ENCODE results near the gene FDX2.

The FDX2 gene

GRCh38 chr19:10321417-10321797 is 5.6 kb upstream of the FDX2 start:
- Mint-ChIP-seq H3K36me3 (ENCODE audit: low read depth) (peaks cover 15% of the 10 kb centered on the region), H3K4me1 (ENCODE audit: low read depth) (no peaks in the 10 kb centered on the region), H3K27ac (no peak overlapping the region), H3K9me3 (no peaks in the 10 kb centered on the region), H3K4me3 (no peak overlapping the region), H3K27me3 (ENCODE audit: low read depth) (no peaks in the 10 kb centered on the region)

- Mint-ChIP-seq H3K36me3 (ENCODE audit: low read depth) (peaks cover 18% of the 10 kb centered on the region), H3K4me3 (no peak overlapping the region), H3K27me3 (ENCODE audit: low read depth) (no peaks in the 10 kb centered on the region)
Measured at GRCh38 chr19:10320602-10321416, 5.0 kb upstream of the FDX2 start.

GRCh38 chr19:10318807-10319682 is 3.2 kb upstream of the FDX2 start:
- no peak overlapping the region for H3K4me3 Mint-ChIP-seq
- H3K36me3 Mint-ChIP-seq (ENCODE audit: low read depth) = peaks cover 18% of the 10 kb centered on the region
- peaks cover 10% of the 10 kb centered on the region for H3K4me1 Mint-ChIP-seq (ENCODE audit: low read depth)
- H3K27me3 Mint-ChIP-seq (ENCODE audit: low read depth) = no peaks in the 10 kb centered on the region
- H3K9me3 Mint-ChIP-seq = no peaks in the 10 kb centered on the region
- no peak overlapping the region for H3K27ac Mint-ChIP-seq

More at GRCh38 chr19:10320602-10321416, 5.0 kb upstream of the FDX2 start:
- Mint-ChIP-seq H3K27ac (no peak overlapping the region), H3K4me1 (ENCODE audit: low read depth) (peaks cover 3% of the 10 kb centered on the region), H3K9me3 (no peaks in the 10 kb centered on the region)

GRCh38 chr19:10317857-10318462 is 2.1 kb upstream of the FDX2 start:
- Mint-ChIP-seq H3K9me3 (no peaks in the 10 kb centered on the region), H3K4me1 (ENCODE audit: low read depth) (peaks cover 10% of the 10 kb centered on the region), H3K36me3 (ENCODE audit: low read depth) (peaks cover 18% of the 10 kb centered on the region), H3K27me3 (ENCODE audit: low read depth) (no peaks in the 10 kb centered on the region), H3K27ac (no peak overlapping the region), H3K4me3 (no peak overlapping the region)

GRCh38 chr19:10317045-10317856 is 1.4 kb upstream of the FDX2 start:
- peaks cover 10% of the 10 kb centered on the region for H3K4me1 Mint-ChIP-seq (ENCODE audit: low read depth)

GRCh38 chr19:10316229-10317044 is 622 bp upstream of the FDX2 start:
- H3K36me3 Mint-ChIP-seq (ENCODE audit: low read depth) = peaks cover 13% of the 10 kb centered on the region
- no peaks in the 10 kb centered on the region for H3K27me3 Mint-ChIP-seq (ENCODE audit: low read depth)
- peak overlapping the region; percentile 67 for H3K4me3 Mint-ChIP-seq
- H3K4me1 Mint-ChIP-seq (ENCODE audit: low read depth) = peaks cover 10% of the 10 kb centered on the region
- no peaks in the 10 kb centered on the region for H3K9me3 Mint-ChIP-seq
- H3K27ac Mint-ChIP-seq = peak overlapping the region; percentile 75

More at GRCh38 chr19:10317045-10317856, 1.4 kb upstream of the FDX2 start:
- peaks cover 18% of the 10 kb centered on the region for H3K36me3 Mint-ChIP-seq (ENCODE audit: low read depth)
- H3K27me3 Mint-ChIP-seq (ENCODE audit: low read depth) = no peaks in the 10 kb centered on the region
- H3K27ac Mint-ChIP-seq = no peak overlapping the region
- H3K4me3 Mint-ChIP-seq = no peak overlapping the region
- H3K9me3 Mint-ChIP-seq = no peaks in the 10 kb centered on the region

- Mint-ChIP-seq H3K36me3 (ENCODE audit: low read depth) (no peaks in the 10 kb centered on the region), H3K27me3 (ENCODE audit: low read depth) (no peaks in the 10 kb centered on the region), H3K4me3 (no peak within 1 kb of the TSS), H3K27ac (no peak within 1 kb of the TSS), H3K4me1 (ENCODE audit: low read depth) (peaks cover 1% of the 10 kb centered on the region), H3K9me3 (no peaks in the 10 kb centered on the region)
Measured at GRCh38 chr19:10309423-10309822, 6.4 kb downstream of the FDX2 start, which contains the start of gene ZGLP1. Gene ZGLP1, minus strand, starts transcription at chr19:10309815.

GRCh38 chr19:10306327-10306726 is 9.5 kb downstream of the FDX2 start:
- Mint-ChIP-seq H3K4me1 (ENCODE audit: low read depth) (no peaks in the 10 kb centered on the region), H3K27me3 (ENCODE audit: low read depth) (peaks cover 4% of the 10 kb centered on the region), H3K9me3 (no peaks in the 10 kb centered on the region), H3K36me3 (ENCODE audit: low read depth) (no peaks in the 10 kb centered on the region), H3K4me3 (no peak overlapping the region), H3K27ac (no peak overlapping the region)

- no peaks in the 10 kb centered on the region for H3K4me1 Mint-ChIP-seq (ENCODE audit: low read depth)
Measured at GRCh38 chr19:10305139-10305806, 10.5 kb downstream of the FDX2 start.

GRCh38 chr19:10299545-10300458 is 16.0 kb downstream of the FDX2 start:
- peaks cover 25% of the 10 kb centered on the region for H3K27me3 Mint-ChIP-seq (ENCODE audit: low read depth)
- no peaks in the 10 kb centered on the region for H3K9me3 Mint-ChIP-seq
- H3K4me1 Mint-ChIP-seq (ENCODE audit: low read depth) = peaks cover 7% of the 10 kb centered on the region
- H3K27ac Mint-ChIP-seq = no peak overlapping the region
- peaks cover 1% of the 10 kb centered on the region for H3K36me3 Mint-ChIP-seq (ENCODE audit: low read depth)
- H3K4me3 Mint-ChIP-seq = no peak overlapping the region

More at GRCh38 chr19:10305139-10305806, 10.5 kb downstream of the FDX2 start:
- Mint-ChIP-seq H3K9me3 (no peaks in the 10 kb centered on the region), H3K36me3 (ENCODE audit: low read depth) (no peaks in the 10 kb centered on the region), H3K27me3 (ENCODE audit: low read depth) (peaks cover 4% of the 10 kb centered on the region), H3K4me3 (no peak overlapping the region), H3K27ac (no peak overlapping the region)

GRCh38 chr19:10295847-10296591 is 19.8 kb downstream of the FDX2 start:
- H3K27me3 Mint-ChIP-seq (ENCODE audit: low read depth) = peaks cover 59% of the 10 kb centered on the region
- H3K27ac Mint-ChIP-seq = peak overlapping the region; percentile 75
- H3K9me3 Mint-ChIP-seq = no peaks in the 10 kb centered on the region
- peak overlapping the region; percentile 84 for H3K4me3 Mint-ChIP-seq
- peaks cover 23% of the 10 kb centered on the region for H3K4me1 Mint-ChIP-seq (ENCODE audit: low read depth)
- H3K36me3 Mint-ChIP-seq (ENCODE audit: low read depth) = peaks cover 1% of the 10 kb centered on the region
